Tibial nerve (tissue), 4 donors: ENCODE measurements around the gene ASXL1.

Source experiments
- CTCF ChIP-seq, 5 experiments: fragments of 200-600 bp in 3 of 5; fragments of 450-650 bp in 2 of 5; sonication (generic) in 3 of 5; IDR thresholded peaks; one replicate each; pipeline ENCODE4 v1.5.1; 2016 to 2019; ENCODE audit warnings: antibody characterized with exemption in 5 of 5, mild to moderate bottlenecking in 3 of 5, moderate library complexity in 2 of 5
- EP300 ChIP-seq, 2 donors: sonication (generic); formaldehyde crosslinking; IDR thresholded peaks; one replicate each; pipeline ENCODE4 v1.6.1; 2017; ENCODE audit warnings: antibody characterized with exemption in 2 of 2, mild to moderate bottlenecking in 1 of 2
- POLR2A ChIP-seq, 2 donors: fragments of 450-650 bp; IDR thresholded peaks; one replicate each; pipeline ENCODE4 v1.6.1; 2017; ENCODE audit warnings: antibody characterized with exemption in 2 of 2, mild to moderate bottlenecking in 2 of 2, moderate library complexity in 2 of 2

GRCh38 chr20:32332614-32333013, 25.5 kb upstream of the ASXL1 start:
- TF ChIP-seq POLR2A (IDR thresholded peaks at IDR 0.05) = no peak
- TF ChIP-seq CTCF (IDR thresholded peaks at IDR 0.05) = no peak
- TF ChIP-seq EP300 (IDR thresholded peaks at IDR 0.05) = no peak
